GM19372 (cell line): ENCODE measurements around the gene ZNF334.

ENCODE experiments used
- ATAC-seq: cut with Tn5 transposase; IDR thresholded peaks from one replicate; pipeline ENCODE4 v1.9.1; 2021; ENCODE audit warnings: mild to moderate bottlenecking, low read depth, moderate library complexity; ENCODE audit not compliant: unreplicated experiment

Gene ZNF334

GRCh38 chr20:46512943-46513844, at the start of gene ZNF334:
TSS of gene ZNF334 (minus strand) at chr20:46513559. CDS start at chr20:46512102, 1,457 bp downstream.
- ATAC-seq, result no peak

- no peak for ATAC-seq
These were observed 49.2 kb upstream of the ZNF334 start for GRCh38 chr20:46562373-46563169.

GRCh38 chr20:46562009-46562372, 48.6 kb upstream of the ZNF334 start:
- no peak for ATAC-seq

GRCh38 chr20:46559685-46560440, 46.5 kb upstream of the ZNF334 start:
- ATAC-seq, result no peak

- ATAC-seq, result no peak
These were observed 45.6 kb upstream of the ZNF334 start for GRCh38 chr20:46559001-46559400.

- no peak for ATAC-seq
These were observed 45.2 kb upstream of the ZNF334 start for GRCh38 chr20:46558511-46558959.

- no peak for ATAC-seq
These were observed 44.0 kb upstream of the ZNF334 start for GRCh38 chr20:46557231-46557956.

- ATAC-seq, result no peak
These were observed 42.1 kb upstream of the ZNF334 start for GRCh38 chr20:46555370-46555956.

- no peak for ATAC-seq
These were observed 41.5 kb upstream of the ZNF334 start for GRCh38 chr20:46554828-46555227.

GRCh38 chr20:46553926-46554325, 40.6 kb upstream of the ZNF334 start:
- ATAC-seq, result no peak

- ATAC-seq, result peak; percentile 73
These were observed 39.4 kb upstream of the ZNF334 start for GRCh38 chr20:46552460-46553420.

- ATAC-seq, result no peak
These were observed 38.4 kb upstream of the ZNF334 start for GRCh38 chr20:46551522-46552381.

GRCh38 chr20:46550461-46550860, 37.1 kb upstream of the ZNF334 start, which contains the start of gene OCSTAMP:
TSS of gene OCSTAMP (minus strand) at chr20:46550654. CDS start at chr20:46550560, 94 bp downstream.
- ATAC-seq, result no peak

- ATAC-seq, result no peak
These were observed 36.0 kb upstream of the ZNF334 start for GRCh38 chr20:46549188-46549972.

- ATAC-seq, result no peak
These were observed 35.3 kb upstream of the ZNF334 start for GRCh38 chr20:46548688-46549087.

GRCh38 chr20:46547995-46548394, 34.6 kb upstream of the ZNF334 start:
- ATAC-seq, result no peak

GRCh38 chr20:46546936-46547335, 33.6 kb upstream of the ZNF334 start:
- no peak for ATAC-seq
